Endothelial cell of umbilical vein (primary cell): ENCODE data around the gene KRTAP12-3.
"Not testable (repeated sequence)": the region's sequence is repeated elsewhere in the genome, so short reads cannot be mapped to it uniquely, and the experiment has no call there.

Experiments used
- CTCF ChIP-seq, 2 donors: IDR thresholded peaks; 1 replicate in 1 of 2; 2 replicates in 1 of 2; pipeline ENCODE4 v1.5.1; 2011; ENCODE audit warnings: low read length in 2 of 2, mild to moderate bottlenecking in 2 of 2, moderate library complexity in 2 of 2, control low read depth in 1 of 2, inconsistent platforms in 1 of 2, low read depth in 1 of 2; ENCODE audit not compliant: insufficient read depth in 1 of 2; ENCODE audit errors: extremely low read depth in 1 of 2
- EZH2 ChIP-seq: IDR thresholded peaks from 2 replicates; pipeline ENCODE4 v1.6.1; 2012; ENCODE audit warnings: borderline replicate concordance, low read depth, mild to moderate bottlenecking, moderate library complexity, low read length, inconsistent platforms; ENCODE audit not compliant: severe bottlenecking
- FOS ChIP-seq: IDR thresholded peaks from 2 replicates; pipeline ENCODE4 v1.6.1; 2011; ENCODE audit warnings: mild to moderate bottlenecking, low read length, moderate library complexity, borderline replicate concordance; ENCODE audit not compliant: insufficient read depth
- JUN ChIP-seq: IDR thresholded peaks from 2 replicates; pipeline ENCODE4 v1.6.1; 2011; ENCODE audit warnings: borderline replicate concordance, low read depth; ENCODE audit not compliant: insufficient read length, insufficient read depth
- MAX ChIP-seq: IDR thresholded peaks from 2 replicates; pipeline ENCODE4 v1.6.1; 2011; ENCODE audit not compliant: insufficient read depth, insufficient read length
- MYC ChIP-seq: IDR thresholded peaks from one replicate; pipeline ENCODE4 v1.6.1; 2011; ENCODE audit warnings: mild to moderate bottlenecking, low read depth, low read length
- POLR2A ChIP-seq: IDR thresholded peaks from 2 replicates; pipeline ENCODE4 v1.6.1; 2012; ENCODE audit warnings: low read depth, mild to moderate bottlenecking, control low read depth, low read length
- POLR2AphosphoS5 ChIP-seq: IDR thresholded peaks from 2 replicates; pipeline ENCODE4 v1.6.1; 2012; ENCODE audit warnings: low read depth, mild to moderate bottlenecking, control low read depth, low read length, moderate library complexity; ENCODE audit not compliant: insufficient read depth

GRCh38 chr21:44689740-44690139, 32.0 kb downstream of the KRTAP12-3 start:
- not testable (repeated sequence) for TF ChIP-seq FOS; CTCF (IDR thresholded peaks at IDR 0.05; ENCODE audit: extremely low read depth in 1 of 2, insufficient read depth in 1 of 2, low read depth in 1 of 2, low read length in 2 of 2); JUN; EZH2; POLR2A; POLR2AphosphoS5; MAX; MYC
